ENCODE data around the gene PODN.

- no peak for TF ChIP-seq CTCF (IDR thresholded peaks at IDR 0.05)
- no peak for TF ChIP-seq POLR2A (IDR thresholded peaks at IDR 0.05)
These were observed 14.2 kb downstream of the PODN start for GRCh38 chr1:53076165-53076564.
